HG03108 (cell line): ENCODE measurements around the gene FGF14.

ENCODE experiments used
- ATAC-seq: cut with Tn5 transposase; IDR thresholded peaks from one replicate; pipeline ENCODE4 v1.9.1; 2021; ENCODE audit warnings: moderate library complexity; ENCODE audit not compliant: unreplicated experiment

Gene FGF14

GRCh38 chr13:101703081-101703480, 698.8 kb downstream of the FGF14 start:
- no peak for ATAC-seq

GRCh38 chr13:101700598-101700997, 701.2 kb downstream of the FGF14 start:
- no peak for ATAC-seq

- ATAC-seq, result no peak
These were observed 703.4 kb downstream of the FGF14 start for GRCh38 chr13:101698400-101698799.

DNA sequence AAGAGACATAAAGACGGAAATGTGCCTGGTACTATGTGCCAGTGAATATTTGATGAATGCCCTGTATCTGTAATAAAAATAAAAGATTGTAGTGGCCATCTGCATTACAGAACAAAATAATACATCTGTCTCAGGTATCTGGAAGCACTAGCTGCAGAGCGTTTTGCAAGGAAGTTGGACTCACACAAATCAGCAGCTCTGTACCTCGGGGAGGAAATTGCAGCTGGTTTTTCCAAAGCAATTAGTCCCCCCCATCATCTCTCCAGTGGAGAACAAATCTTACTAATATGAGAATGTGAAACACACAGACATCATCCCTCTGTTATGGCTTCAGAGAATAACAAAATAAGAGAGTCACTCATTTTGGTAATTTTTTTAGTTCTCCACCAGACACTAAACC, 704.1 kb downstream of the FGF14 start:
- no peak for ATAC-seq

DNA sequence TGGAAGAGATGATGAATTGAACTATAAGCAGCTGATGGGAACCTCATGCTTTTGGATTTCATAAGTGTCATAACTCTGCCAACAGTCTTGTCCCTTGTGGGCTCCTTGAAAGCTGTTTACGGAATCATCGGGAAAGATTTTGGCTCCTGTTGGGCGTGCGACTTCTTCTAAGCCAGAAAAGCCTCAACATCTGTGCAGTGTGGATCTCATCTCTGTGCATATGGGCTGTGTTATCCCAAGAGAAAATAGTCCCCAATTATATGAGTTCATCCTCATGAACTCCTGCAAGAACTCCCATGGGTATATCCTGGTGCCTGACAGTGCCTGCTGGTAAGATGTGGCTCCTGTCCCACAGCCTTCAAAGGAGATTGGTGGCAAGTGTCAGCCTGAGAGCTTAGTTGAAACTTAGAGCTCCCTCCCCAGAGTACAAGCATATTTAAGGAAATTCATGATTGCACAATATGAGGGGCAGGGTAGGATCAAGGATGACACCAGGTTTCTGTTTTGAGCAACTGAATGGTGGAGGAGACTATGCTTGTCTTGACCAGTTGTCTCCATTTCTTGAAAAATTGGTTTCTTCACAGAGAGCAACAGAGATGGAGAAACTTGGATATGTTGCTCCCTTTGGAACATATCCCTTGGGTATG, 705.9 kb downstream of the FGF14 start:
- no peak for ATAC-seq

DNA sequence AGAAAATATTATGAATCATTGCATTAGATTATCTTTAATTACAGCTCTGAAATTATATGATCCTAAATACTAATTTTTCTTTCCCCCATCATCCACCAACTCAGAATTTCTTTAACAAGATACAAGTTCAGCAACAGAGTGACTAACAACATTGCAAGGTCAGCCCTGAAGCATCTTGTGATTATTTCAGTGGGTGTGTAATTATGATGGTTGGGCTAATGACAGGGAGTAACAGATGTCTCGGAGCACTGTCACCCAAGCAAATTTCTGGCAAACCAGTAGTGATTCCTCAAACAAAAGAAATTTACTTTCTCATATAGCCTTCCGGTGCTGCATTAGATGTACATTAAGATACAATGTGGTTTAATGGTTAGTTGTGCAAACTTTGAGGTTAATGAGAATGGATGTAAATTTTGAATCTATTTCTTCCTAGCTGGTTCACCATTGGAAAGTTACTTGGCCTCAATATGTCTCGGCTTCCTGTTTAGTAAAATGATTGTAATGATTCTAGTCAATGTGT, 710.4 kb downstream of the FGF14 start:
- no peak for ATAC-seq

DNA sequence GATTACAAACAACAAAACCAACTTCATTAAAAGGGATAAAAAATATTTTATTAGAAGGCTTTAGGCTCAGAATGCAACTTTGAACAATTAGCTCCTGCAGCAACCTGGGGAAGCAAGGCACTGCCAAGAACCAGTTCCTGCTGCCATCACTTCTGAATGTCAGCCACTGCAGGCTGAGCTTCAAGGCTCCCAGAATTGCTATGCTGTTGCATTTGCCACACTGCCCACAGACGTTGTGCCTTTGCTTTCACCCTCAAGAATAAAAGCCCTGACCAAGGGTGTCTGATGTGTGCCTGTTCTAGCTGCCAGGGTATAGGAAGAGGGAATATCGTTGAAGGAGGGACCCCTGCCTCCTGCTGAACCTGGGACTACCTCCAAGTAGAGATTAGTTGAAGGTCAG, 711.0 kb downstream of the FGF14 start:
- no peak for ATAC-seq

GRCh38 chr13:101686003-101686402, 715.8 kb downstream of the FGF14 start:
- no peak for ATAC-seq

DNA sequence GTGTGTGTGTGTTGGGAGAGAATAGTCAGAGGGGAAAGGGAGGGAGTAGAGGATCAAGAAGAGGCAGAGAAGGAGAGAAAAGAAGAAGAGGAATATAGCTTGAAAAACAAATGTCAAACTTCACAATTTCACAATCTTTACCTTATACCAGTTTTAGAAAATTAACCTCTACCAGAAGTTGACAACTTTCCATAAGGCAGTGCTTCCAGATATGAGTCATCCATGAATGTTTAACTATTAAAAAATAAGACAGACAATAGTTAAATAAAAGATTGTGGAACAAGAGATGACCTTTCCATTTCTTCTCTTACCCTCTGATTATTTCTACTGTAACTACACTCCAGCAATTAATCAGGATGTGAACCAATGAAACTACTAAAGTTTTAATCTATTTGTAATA, 720.0 kb downstream of the FGF14 start:
- no peak for ATAC-seq

- ATAC-seq, result no peak
These were observed 728.3 kb downstream of the FGF14 start for GRCh38 chr13:101673360-101674105.

GRCh38 chr13:101661839-101662238, 740.0 kb downstream of the FGF14 start:
- ATAC-seq, result no peak
